Smooth muscle cell of the pulmonary artery (primary cell): ENCODE results near the gene KRTAP22-1. TPM values are rescaled to one million over a fixed set of nuclear protein-coding genes. Genes with fewer than 3 reads are reported as not detected.

ENCODE experiments used
- total RNA-seq: library from RNA; depleted of rRNA; stranded (reverse); fragments of >200 nt; gene quantifications from 2 replicates; pipeline ENCODE4 v1.2.3, GENCODE V29; 2014

KRTAP22-1 gene
- not detected in 2 replicates for total RNA-seq

DNA sequence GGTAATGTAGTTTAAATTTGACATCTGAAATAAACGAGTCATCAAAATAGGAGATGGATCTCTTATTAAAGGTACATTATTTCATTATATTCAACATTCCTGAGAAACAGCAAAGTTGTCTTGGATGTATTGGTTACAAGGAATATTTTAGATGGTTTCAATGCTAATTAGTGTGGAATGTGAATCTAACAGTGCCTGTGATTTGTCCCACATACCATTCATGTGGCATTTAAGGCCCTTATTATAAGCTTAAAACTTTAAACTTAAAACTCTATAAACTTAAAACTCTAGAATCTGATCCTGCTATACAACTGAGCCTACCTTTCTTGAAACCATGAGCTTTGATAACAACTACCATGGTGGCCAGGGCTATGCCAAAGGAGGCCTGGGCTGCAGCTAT, at the start of gene KRTAP22-1:
KRTAP22-1 (plus strand) TSS at position 301 of the 400 bp plus-strand sequence.

DNA sequence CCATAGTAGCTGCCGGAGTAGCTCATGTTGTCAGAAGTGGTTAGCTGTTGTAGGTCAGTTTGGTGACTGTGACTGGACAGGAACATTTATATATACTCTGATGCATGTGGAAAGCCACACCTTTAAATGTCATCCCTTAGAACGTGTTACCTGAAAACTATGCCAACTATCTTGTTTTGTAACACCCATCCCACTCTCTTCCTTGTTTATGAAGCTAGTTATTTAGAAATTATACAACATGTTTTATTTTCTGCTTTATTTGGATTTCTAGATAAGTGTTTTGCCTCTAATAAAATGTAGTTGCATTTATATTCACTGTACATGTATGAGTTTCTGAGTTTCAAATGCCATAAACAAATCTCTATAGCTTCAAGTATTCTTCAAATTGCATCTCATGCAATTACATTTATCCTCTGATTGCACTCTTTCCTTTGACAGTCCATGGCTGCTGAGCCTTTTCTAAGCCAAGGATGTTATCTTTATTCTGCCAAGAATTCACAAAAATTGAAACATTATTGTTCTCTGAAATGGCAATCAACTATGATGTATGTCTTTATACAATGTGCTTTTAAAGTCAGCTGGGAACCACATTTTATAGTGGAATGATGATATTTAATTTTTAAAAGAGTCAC, 39.5 kb upstream of the KRTAP22-1 start, which contains the start of gene KRTAP19-7:
KRTAP19-7 (minus strand) TSS at position 51 of the 632 bp plus-strand sequence; CDS start at position 26, 25 bp downstream.

DNA sequence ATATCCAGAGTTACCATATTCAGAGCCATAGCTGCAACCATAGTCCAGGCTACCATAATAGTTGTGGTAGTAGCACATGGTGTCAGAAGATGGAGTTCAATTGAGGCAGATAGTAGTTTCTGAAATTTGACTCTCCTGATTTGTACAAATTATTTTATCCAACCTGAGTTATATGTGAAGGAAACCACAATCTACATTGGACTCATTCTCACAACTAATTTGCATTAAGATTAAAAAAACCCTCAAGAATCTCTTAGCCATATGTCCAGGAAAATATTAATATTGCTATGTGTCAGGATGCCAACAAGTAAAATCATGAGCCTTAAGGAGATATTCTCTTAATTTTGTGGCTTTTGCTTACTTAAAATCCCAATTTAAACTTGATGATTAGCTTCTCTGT, 10.6 kb upstream of the KRTAP22-1 start, which contains the start of gene KRTAP22-2:
KRTAP22-2 (minus strand) TSS at position 101 of the 400 bp plus-strand sequence.

DNA sequence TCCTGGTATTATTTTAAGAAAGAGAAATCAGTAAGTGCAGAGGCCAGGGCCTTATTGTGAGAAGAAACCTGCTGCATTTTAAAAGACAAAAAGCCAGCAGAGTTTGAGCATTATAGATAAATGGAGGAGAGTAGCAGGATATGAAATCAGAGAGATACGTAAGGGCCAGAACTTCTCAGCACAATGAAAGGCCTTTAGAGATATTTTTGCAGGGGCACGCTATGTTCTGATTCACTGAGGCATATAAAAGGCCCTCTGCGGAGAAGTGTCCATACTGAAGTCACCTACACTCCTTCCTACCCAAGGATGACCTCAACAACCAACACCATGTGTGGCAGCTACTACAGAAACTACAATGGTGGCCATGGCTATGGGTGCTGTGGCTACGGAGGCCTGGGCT, 8.7 kb upstream of the KRTAP22-1 start, which contains the start of gene KRTAP6-3:
KRTAP6-3 (plus strand) TSS at position 301 of the 400 bp plus-strand sequence; CDS start at position 307, 6 bp downstream.

DNA sequence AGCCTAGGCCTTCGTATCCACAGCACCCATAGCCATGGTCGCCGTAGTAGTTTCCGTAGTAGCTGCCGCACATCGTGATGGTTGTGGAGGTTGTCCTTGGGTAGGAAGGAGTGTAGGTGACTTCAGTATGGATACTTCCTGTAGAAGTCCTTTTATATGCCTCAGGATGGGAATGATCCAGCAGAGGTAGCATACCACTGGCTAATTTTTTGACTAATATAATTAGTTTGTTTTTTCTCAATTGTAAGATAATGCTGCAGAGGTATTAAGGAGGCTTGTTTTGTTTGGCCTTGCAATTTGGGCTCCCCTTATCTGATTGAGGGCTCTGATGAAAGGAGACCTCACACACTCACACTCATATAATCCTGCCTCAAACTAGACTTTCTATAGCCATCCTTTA, 2.1 kb upstream of the KRTAP22-1 start, which contains the start of gene KRTAP6-2:
KRTAP6-2 (minus strand) TSS at position 101 of the 400 bp plus-strand sequence; CDS start at position 73, 28 bp downstream.

DNA sequence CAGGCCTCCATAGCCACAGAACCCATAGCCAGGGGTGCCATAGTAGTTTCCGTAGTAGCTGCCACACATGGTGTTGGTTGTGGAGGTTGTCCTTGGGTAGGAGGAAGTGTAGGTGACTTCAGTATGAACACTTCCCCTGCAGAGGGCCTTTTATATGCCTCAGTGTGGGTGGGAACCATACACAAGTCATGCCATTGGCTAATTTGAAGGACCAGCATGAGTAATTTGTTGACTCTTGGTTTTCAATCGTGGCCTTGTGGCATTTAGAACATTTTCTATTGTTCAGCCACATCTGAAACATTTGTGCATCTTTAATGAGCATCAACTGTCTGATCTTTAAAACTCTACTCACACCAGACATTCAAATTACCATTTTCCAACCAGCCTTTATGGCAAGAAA, 12.9 kb downstream of the KRTAP22-1 start, which contains the start of gene KRTAP6-1:
KRTAP6-1 (minus strand) TSS at position 95 of the 400 bp plus-strand sequence; CDS start at position 69, 26 bp downstream.

DNA sequence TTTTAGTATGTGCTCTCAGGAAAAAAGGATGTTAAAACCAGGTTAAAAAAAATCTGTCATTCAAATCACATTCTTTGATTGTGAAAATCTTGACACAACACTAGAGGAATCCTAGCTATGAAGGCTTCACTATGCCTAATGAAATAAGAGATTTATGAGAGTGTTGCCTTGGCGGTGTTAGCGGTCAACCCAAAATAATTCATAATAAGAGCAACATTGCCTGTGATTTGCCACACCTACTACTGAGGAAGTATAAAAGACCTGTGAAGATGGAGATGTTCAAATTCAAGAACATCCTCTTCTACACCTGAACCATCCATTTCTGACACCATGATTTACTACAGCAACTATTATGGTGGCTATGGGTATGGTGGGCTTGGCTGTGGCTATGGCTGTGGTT, 15.2 kb downstream of the KRTAP22-1 start, which contains the start of gene KRTAP20-1:
KRTAP20-1 (plus strand) TSS at position 301 of the 400 bp plus-strand sequence; CDS start at position 331, 30 bp downstream.

DNA sequence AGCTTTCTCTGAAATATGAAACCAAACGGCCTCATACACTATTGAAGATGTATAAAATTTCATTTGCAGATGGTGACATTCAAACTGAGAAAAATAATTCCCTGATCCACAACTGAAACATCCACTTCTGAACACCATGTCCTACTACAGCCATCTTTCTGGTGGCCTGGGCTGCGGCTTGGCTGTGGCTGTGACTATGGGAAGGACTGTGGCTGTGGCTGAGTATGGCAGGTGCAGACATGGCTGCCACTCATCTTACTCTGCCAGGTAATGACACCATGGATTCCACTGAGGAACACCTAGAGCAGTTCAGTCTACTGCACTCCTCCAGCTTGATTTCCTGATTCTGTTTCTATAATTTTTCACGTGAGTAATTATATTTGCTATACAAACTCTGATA, 19.6 kb downstream of the KRTAP22-1 start, which contains the start of gene KRTAP20-4:
KRTAP20-4 (plus strand) TSS at position 106 of the 400 bp plus-strand sequence.

DNA sequence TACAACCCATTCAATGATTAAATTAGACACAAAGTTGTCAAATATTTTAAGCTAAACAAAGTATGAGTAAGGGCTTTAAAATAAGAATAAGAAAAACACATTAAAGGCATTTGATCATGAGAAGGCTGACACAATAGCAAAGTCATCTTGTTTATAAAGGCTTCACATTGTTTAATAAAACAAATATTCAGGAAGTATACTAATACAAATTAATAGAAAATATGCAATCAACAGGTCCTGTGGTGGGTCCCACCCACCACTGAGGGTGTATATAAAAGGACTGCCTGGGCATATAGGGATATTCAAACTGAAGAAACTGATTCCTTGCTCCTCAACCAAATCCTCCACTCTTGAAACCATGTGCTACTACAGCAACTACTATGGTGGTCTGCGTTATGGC, 34.0 kb downstream of the KRTAP22-1 start, which contains the start of gene KRTAP20-2:
KRTAP20-2 (plus strand) TSS at position 301 of the 400 bp plus-strand sequence; CDS start at position 359, 58 bp downstream.

DNA sequence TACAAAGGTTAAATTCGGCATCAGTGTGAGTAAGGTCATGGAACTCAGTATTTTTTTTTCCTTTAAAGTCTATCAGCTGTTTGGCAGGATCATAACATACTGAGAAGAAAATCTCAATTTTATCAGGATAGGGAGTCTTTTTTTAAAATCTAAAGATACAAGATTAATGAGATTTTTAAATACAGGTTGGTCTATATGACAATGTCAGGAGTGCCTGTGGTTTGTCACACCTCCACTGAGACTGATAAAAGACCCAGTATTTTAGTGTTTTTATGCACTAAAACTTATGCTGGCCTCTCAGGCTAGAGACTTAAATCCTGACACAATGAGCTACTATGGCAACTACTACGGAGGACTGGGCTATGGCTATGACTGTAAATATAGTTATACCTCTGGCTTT, 41.7 kb downstream of the KRTAP22-1 start, which contains the start of gene KRTAP20-3:
KRTAP20-3 (plus strand) TSS at position 301 of the 400 bp plus-strand sequence.

Other genes starting within 250 kb of the KRTAP22-1 start
- gene KRTAP13-2, start 228.8 kb upstream of the KRTAP22-1 start, total RNA-seq = not detected in 2 replicates
- not detected in 2 replicates for gene KRTAP13-1, start 205.1 kb upstream of the KRTAP22-1 start, total RNA-seq
- gene KRTAP13-3, start 175.2 kb upstream of the KRTAP22-1 start, total RNA-seq = not detected in 2 replicates
- not detected in 2 replicates for gene KRTAP13-4, start 170.9 kb upstream of the KRTAP22-1 start, total RNA-seq
- gene KRTAP15-1, start 160.8 kb upstream of the KRTAP22-1 start, total RNA-seq = not detected in 2 replicates
- gene KRTAP19-1, start 120.7 kb upstream of the KRTAP22-1 start, total RNA-seq = not detected in 2 replicates
- gene KRTAP19-2, start 113.7 kb upstream of the KRTAP22-1 start, total RNA-seq = not detected in 2 replicates
- not detected in 2 replicates for gene KRTAP19-3, start 109.1 kb upstream of the KRTAP22-1 start, total RNA-seq
- gene KRTAP19-4, start 103.9 kb upstream of the KRTAP22-1 start, total RNA-seq = not detected in 2 replicates
- gene KRTAP19-5, start 98.9 kb upstream of the KRTAP22-1 start, total RNA-seq = not detected in 2 replicates
- gene KRTAP19-6, start 59.2 kb upstream of the KRTAP22-1 start, total RNA-seq = not detected in 2 replicates
- gene KRTAP19-7, start 39.8 kb upstream of the KRTAP22-1 start, total RNA-seq = not detected in 2 replicates
- not detected in 2 replicates for gene KRTAP22-2, start 10.7 kb upstream of the KRTAP22-1 start, total RNA-seq
- gene KRTAP6-3, start 8.6 kb upstream of the KRTAP22-1 start, total RNA-seq = not detected in 2 replicates
- gene KRTAP6-2, start 2.2 kb upstream of the KRTAP22-1 start, total RNA-seq = not detected in 2 replicates
- not detected in 2 replicates for gene KRTAP6-1, start 12.8 kb downstream of the KRTAP22-1 start, total RNA-seq
- gene KRTAP20-1, start 15.3 kb downstream of the KRTAP22-1 start, total RNA-seq = not detected in 2 replicates
- not detected in 2 replicates for gene KRTAP20-4, start 19.5 kb downstream of the KRTAP22-1 start, total RNA-seq
- gene KRTAP20-2, start 34.1 kb downstream of the KRTAP22-1 start, total RNA-seq = not detected in 2 replicates
- not detected in 2 replicates for gene KRTAP20-3, start 41.8 kb downstream of the KRTAP22-1 start, total RNA-seq
- not detected in 2 replicates for gene KRTAP21-3, start 117.7 kb downstream of the KRTAP22-1 start, total RNA-seq
- not detected in 2 replicates for gene KRTAP21-2, start 146.2 kb downstream of the KRTAP22-1 start, total RNA-seq
- gene KRTAP21-1, start 154.3 kb downstream of the KRTAP22-1 start, total RNA-seq = not detected in 2 replicates
- not detected in 2 replicates for gene KRTAP8-1, start 212.2 kb downstream of the KRTAP22-1 start, total RNA-seq
- not detected in 2 replicates for gene KRTAP7-1, start 228.7 kb downstream of the KRTAP22-1 start, total RNA-seq